HCT116 (cell line): ENCODE measurements around the gene SCYL2. TPM values are rescaled to one million over a fixed set of nuclear protein-coding genes. Genes with fewer than 3 reads are reported as not detected.

Source experiments
- ATAC-seq: fragments of 200-7000 bp; cut with Tn5 transposase; 2 replicates; pipeline ENCODE4 v1.9.1; 2020; ENCODE audit warnings: mild to moderate bottlenecking, moderate library complexity
- BruUV-seq: library from RNA; stranded (reverse); fragments of 400-500 nt; replicated peaks from 2 replicates; lab custom pipeline; 2021; lab: Mats Ljungman, UMichigan
- CTCF ChIA-PET: fragments of 300-600 bp; sonication (Branson Sonifier 250); formaldehyde crosslinking; loops from one replicate; lab custom pipeline; 2021; ENCODE audit warnings: antibody characterized with exemption; lab: Charles Lee
- POLR2A ChIA-PET: fragments of 300-600, 350-600 bp; sonication (Branson Sonifier 250); formaldehyde crosslinking; loops from one replicate; lab custom pipeline; 2021; ENCODE audit warnings: antibody characterized with exemption; lab: Charles Lee
- RAD21 ChIA-PET, 2 experiments: fragments of 300-600 bp; sonication (Branson Sonifier 250); formaldehyde crosslinking; loops; one replicate each; lab custom pipeline; 2023; ENCODE audit warnings: low total read pairs in 2 of 2; ENCODE audit not compliant: uncharacterized antibody in 2 of 2, unreplicated experiment in 2 of 2, low non-redundant PET in 1 of 2; lab: Charles Lee
- DNase-seq: peaks from one replicate; pipeline ENCODE4 v3.0.0-alpha.2; 2010; ENCODE audit warnings: low read depth, low spot score
- H2AFZ ChIP-seq: fragments of 200-600 bp; shearing (Covaris generic), sonication (generic); 2 replicates; pipeline ENCODE4 v1.6.1; 2017; ENCODE audit warnings: low read depth, mixed run types, mixed read lengths, antibody characterized with exemption, low read length; ENCODE audit not compliant: poor library complexity, severe bottlenecking
- H3K27ac ChIP-seq: 2 replicates; pipeline ENCODE4 v1.5.1; 2012; ENCODE audit warnings: low read depth, low read length
- H3K27me3 ChIP-seq: fragments of 200-600 bp; sonication (generic); 2 replicates; pipeline ENCODE4 v1.6.1; 2016; ENCODE audit warnings: mixed run types, low read length, mixed read lengths; ENCODE audit not compliant: insufficient read depth
- H3K36me3 ChIP-seq, 2 experiments: fragments of 200-500 bp in 1 of 2; fragments of 200-600 bp in 1 of 2; sonication (Bioruptor generic) in 1 of 2; sonication (generic) in 1 of 2; 2 replicates each; pipeline versions ENCODE4 v1.5.1 to v1.6.1; 2014 to 2016; ENCODE audit warnings: low read length in 2 of 2, inconsistent platforms in 1 of 2, mixed read lengths in 1 of 2, mixed run types in 1 of 2; ENCODE audit not compliant: insufficient read depth in 2 of 2, control insufficient read depth in 1 of 2
- H3K4me1 ChIP-seq, 2 experiments: fragments of 200-600 bp in 1 of 2; sonication (generic) in 1 of 2; 2 replicates each; pipeline versions ENCODE4 v1.5.1 to v1.6.1; 2012 to 2017; ENCODE audit warnings: low read length in 2 of 2, inconsistent platforms in 1 of 2, mild to moderate bottlenecking in 1 of 2, mixed read lengths in 1 of 2, mixed run types in 1 of 2, moderate library complexity in 1 of 2; ENCODE audit not compliant: insufficient read depth in 2 of 2, control insufficient read depth in 1 of 2
- H3K4me2 ChIP-seq: fragments of 200-600 bp; sonication (generic); 2 replicates; pipeline ENCODE4 v1.6.1; 2017; ENCODE audit warnings: mixed run types, low read length, mixed read lengths
- H3K4me3 ChIP-seq, 2 experiments: fragments of 200-600 bp in 1 of 2; sonication (generic) in 1 of 2; replicated peaks in 1 of 2; 2 replicates each; pipeline ENCODE4 v1.5.1; 2011 to 2016; ENCODE audit warnings: low read length in 2 of 2, control low read depth in 1 of 2, low read depth in 1 of 2, mild to moderate bottlenecking in 1 of 2, mixed read lengths in 1 of 2, mixed run types in 1 of 2
- H3K79me2 ChIP-seq: fragments of 200-600 bp; sonication (generic); 2 replicates; pipeline ENCODE4 v1.6.1; 2017; ENCODE audit warnings: mild to moderate bottlenecking, mixed run types, low read length, moderate library complexity, mixed read lengths; ENCODE audit not compliant: insufficient read depth
- H3K9ac ChIP-seq: fragments of 200-600 bp; sonication (generic); 2 replicates; pipeline ENCODE4 v1.6.1; 2016; ENCODE audit warnings: low read length, mixed read lengths
- H3K9me2 ChIP-seq: fragments of 200-600 bp; sonication (generic), shearing (Covaris generic); 2 replicates; pipeline ENCODE4 v1.6.1; 2017; ENCODE audit warnings: mixed run types, mild to moderate bottlenecking, moderate library complexity; ENCODE audit not compliant: insufficient read depth
- H3K9me3 ChIP-seq, 2 experiments: fragments of 200-500 bp in 1 of 2; fragments of 200-600 bp in 1 of 2; sonication (Bioruptor generic) in 1 of 2; sonication (generic) in 1 of 2; 2 replicates each; pipeline ENCODE4 v1.6.1; 2014 to 2017; ENCODE audit warnings: low read length in 2 of 2, mixed read lengths in 2 of 2, inconsistent platforms in 1 of 2, low read depth in 1 of 2, mild to moderate bottlenecking in 1 of 2, mixed run types in 1 of 2, moderate library complexity in 1 of 2; ENCODE audit not compliant: control insufficient read depth in 1 of 2, insufficient read depth in 1 of 2
- H4K20me1 ChIP-seq: fragments of 200-600 bp; sonication (generic), shearing (Covaris generic); 2 replicates; pipeline ENCODE4 v1.6.1; 2017; ENCODE audit warnings: mixed run types, mild to moderate bottlenecking, moderate library complexity; ENCODE audit not compliant: insufficient read depth
- CBX3 ChIP-seq: IDR thresholded peaks from 2 replicates; pipeline ENCODE4 v1.6.1; 2012; ENCODE audit warnings: low read depth
- CEBPB ChIP-seq: IDR thresholded peaks from 2 replicates; pipeline ENCODE4 v1.6.1; 2012; ENCODE audit warnings: low read depth
- EGR1 ChIP-seq: IDR thresholded peaks from 2 replicates; pipeline ENCODE4 v1.6.1; 2012; ENCODE audit warnings: low read depth
- ELF1 ChIP-seq: IDR thresholded peaks from 2 replicates; pipeline ENCODE4 v1.6.1; 2012; ENCODE audit warnings: low read depth, borderline replicate concordance
- EZH2phosphoT487 ChIP-seq: fragments of 200-600 bp; IDR thresholded peaks from 2 replicates; pipeline ENCODE4 v1.6.1; 2018; ENCODE audit warnings: antibody characterized with exemption, borderline replicate concordance
- FOSL1 ChIP-seq: IDR thresholded peaks from 2 replicates; pipeline ENCODE4 v1.6.1; 2012; ENCODE audit warnings: low read depth
- JUND ChIP-seq: IDR thresholded peaks from 2 replicates; pipeline ENCODE4 v1.6.1; 2012
- MAX ChIP-seq: IDR thresholded peaks from 2 replicates; pipeline ENCODE4 v1.6.1; 2012
- POLR2A ChIP-seq: IDR thresholded peaks from 2 replicates; pipeline ENCODE4 v1.7.0; 2011; ENCODE audit warnings: borderline replicate concordance; ENCODE audit not compliant: insufficient read depth, insufficient read length; ENCODE audit errors: extremely low read depth
- POLR2AphosphoS5 ChIP-seq: IDR thresholded peaks from 2 replicates; pipeline ENCODE4 v1.6.1; 2011; ENCODE audit warnings: mild to moderate bottlenecking, low read depth, low read length, moderate library complexity
- RAD21 ChIP-seq: IDR thresholded peaks from 2 replicates; pipeline ENCODE4 v1.6.1; 2012; ENCODE audit warnings: low read depth, mild to moderate bottlenecking
- SIN3A ChIP-seq: IDR thresholded peaks from 2 replicates; pipeline ENCODE4 v1.6.1; 2012; ENCODE audit warnings: low read depth
- SRF ChIP-seq: IDR thresholded peaks from 2 replicates; pipeline ENCODE4 v1.6.1; 2012; ENCODE audit warnings: low read depth
- TCF7L2 ChIP-seq: IDR thresholded peaks from 2 replicates; pipeline ENCODE4 v1.7.0; 2011; ENCODE audit warnings: borderline replicate concordance, inconsistent platforms; ENCODE audit not compliant: insufficient read depth, insufficient read length; ENCODE audit errors: extremely low read depth
- YY1 ChIP-seq: IDR thresholded peaks from 2 replicates; pipeline ENCODE4 v1.6.1; 2011; ENCODE audit warnings: low read length, low read depth, moderate library complexity, mild to moderate bottlenecking; ENCODE audit not compliant: insufficient replicate concordance; ENCODE audit errors: extremely low read depth
- ZBTB33 ChIP-seq: IDR thresholded peaks from 2 replicates; pipeline ENCODE4 v1.6.1; 2011; ENCODE audit warnings: mild to moderate bottlenecking, low read length, moderate library complexity; ENCODE audit not compliant: insufficient replicate concordance; ENCODE audit errors: extremely low read depth
- ZFX ChIP-seq: fragments of 450-650 bp; IDR thresholded peaks from 2 replicates; pipeline ENCODE4 v1.6.1; 2017
- ZNF274 ChIP-seq: fragments of 200-500 bp; sonication (Bioruptor generic); IDR thresholded peaks from 2 replicates; pipeline ENCODE4 v1.6.1; 2014; ENCODE audit warnings: mild to moderate bottlenecking, low read depth, low read length, inconsistent platforms
- intact Hi-C: fragments of 100-400 bp; cut with micrococcal nuclease; formaldehyde crosslinking; loops from 2 replicates; pipeline ENCODE4 v1.10.0; 2022
- total RNA-seq: library from RNA; stranded (reverse); gene quantifications from one replicate; pipeline ENCODE4 v1.2.1, GENCODE V29; 2021; ENCODE audit not compliant: unreplicated experiment
- TF ChIP-seq, protein P1 (sequence below): IDR thresholded peaks from 2 replicates; pipeline ENCODE4 v1.6.1; 2012

SCYL2 gene
- total RNA-seq, 1 experiment from 2014 or later: 31.7 TPM

- H4K20me1 ChIP-seq: no peaks in the 10 kb centered on the region
Measured at GRCh38 chr12:100345020-100345767, 78.2 kb downstream of the SCYL2 start.

More at GRCh38 chr12:100345020-100345767, 78.2 kb downstream of the SCYL2 start:
- ATAC-seq (no peak), DNase-seq (no peak)
- no TSS peak for BruUV-seq
- ChIA-PET CTCF (interaction anchor here (1.1 kb wide), 1 partner anchor 110 kb away, joined by 3 read pairs; no protein-coding TSS in a partner anchor), RAD21 (no interaction called here), POLR2A (no interaction called here)
- no peak overlapping the region for H3K9ac ChIP-seq
- no peaks in the 10 kb centered on the region for H3K36me3 ChIP-seq
- intact Hi-C loops: no loop called here
- no peak for TF ChIP-seq YY1
- no peak for TF ChIP-seq MAX
- TF ChIP-seq RAD21: no peak
- no peak for TF ChIP-seq POLR2AphosphoS5
- TF ChIP-seq ELF1: no peak
- TF ChIP-seq ZFX: no peak
- TF ChIP-seq, protein P1, sequence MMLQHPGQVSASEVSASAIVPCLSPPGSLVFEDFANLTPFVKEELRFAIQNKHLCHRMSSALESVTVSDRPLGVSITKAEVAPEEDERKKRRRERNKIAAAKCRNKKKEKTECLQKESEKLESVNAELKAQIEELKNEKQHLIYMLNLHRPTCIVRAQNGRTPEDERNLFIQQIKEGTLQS: no peak
- no peak for TF ChIP-seq ZNF274
- no peak for TF ChIP-seq FOSL1
- TF ChIP-seq TCF7L2: no peak
- no peak for TF ChIP-seq JUND
- no peak for TF ChIP-seq CBX3
- no peak for TF ChIP-seq POLR2A
- no peak for TF ChIP-seq EZH2phosphoT487
- TF ChIP-seq EGR1: no peak
- TF ChIP-seq CEBPB: no peak
- no peak for TF ChIP-seq SRF
- no peak for TF ChIP-seq SIN3A
- TF ChIP-seq ZBTB33: no peak
- no peak overlapping the region for H3K4me2 ChIP-seq
- no peaks in the 10 kb centered on the region for H3K9me3 ChIP-seq
- H3K79me2 ChIP-seq: no peaks in the 10 kb centered on the region
- no peak overlapping the region for H3K27ac ChIP-seq
- no peaks in the 10 kb centered on the region for H3K4me1 ChIP-seq
- H3K9me2 ChIP-seq: no peaks in the 10 kb centered on the region
- H3K27me3 ChIP-seq: no peaks in the 10 kb centered on the region
- no peak overlapping the region for H3K4me3 ChIP-seq
- H2AFZ ChIP-seq: no peak overlapping the region
